HEK293 (cell line): ENCODE results near the gene UST.
"Not testable (repeated sequence)": the region's sequence is repeated elsewhere in the genome, so short reads cannot be mapped to it uniquely, and the experiment has no call there.

Source experiments
- CTCF ChIA-PET: fragments of 350-600 bp; formaldehyde crosslinking; extraction: SDS; loops from one replicate; lab custom pipeline; 2021; ENCODE audit warnings: antibody characterized with exemption; lab: Yijun Ruan, JAX
- POLR2A ChIA-PET: fragments of 300-600 bp; formaldehyde crosslinking; extraction: SDS; loops from one replicate; lab custom pipeline; 2020; ENCODE audit warnings: antibody characterized with exemption, inconsistent platforms; lab: Yijun Ruan, JAX
- H3K27ac ChIP-seq: fragments of 200-500 bp; sonication (Bioruptor generic); 2 replicates; pipeline ENCODE4 v1.5.1; 2014; ENCODE audit warnings: low read depth, low read length, control low read depth, inconsistent platforms; ENCODE audit errors: extremely low read depth
- H3K36me3 ChIP-seq, 2 experiments: fragments of 200-500 bp in 1 of 2; sonication (Bioruptor generic) in 1 of 2; 1 replicate in 1 of 2; 2 replicates in 1 of 2; pipeline ENCODE4 v1.5.1; 2014 to 2017; ENCODE audit warnings: inconsistent platforms in 2 of 2, low read length in 2 of 2; ENCODE audit not compliant: control insufficient read depth in 2 of 2, insufficient read depth in 1 of 2
- H3K4me1 ChIP-seq: fragments of 200-500 bp; sonication (Bioruptor generic); 2 replicates; pipeline ENCODE4 v1.5.1; 2014; ENCODE audit warnings: mild to moderate bottlenecking, low read length, inconsistent platforms; ENCODE audit not compliant: control insufficient read depth, insufficient read depth
- H3K4me3 ChIP-seq: 2 replicates; pipeline ENCODE4 v1.5.1; 2011; ENCODE audit warnings: low read depth, mild to moderate bottlenecking, control low read depth, low read length, moderate library complexity
- H3K9me3 ChIP-seq: fragments of 200-500 bp; sonication (Bioruptor generic); 2 replicates; pipeline ENCODE4 v1.5.1; 2014; ENCODE audit warnings: low read depth, low read length, inconsistent platforms; ENCODE audit not compliant: control insufficient read depth, insufficient read depth
- MYNN ChIP-seq: fragments of 450-650 bp; formaldehyde crosslinking; IDR thresholded peaks from 2 replicates; pipeline ENCODE4 v1.5.1; 2016; ENCODE audit warnings: missing biosample characterization, missing genetic modification characterization, borderline replicate concordance
- OSR2 ChIP-seq: fragments of 450-650 bp; formaldehyde crosslinking; IDR thresholded peaks from 2 replicates; pipeline ENCODE4 v1.5.1; 2016; ENCODE audit warnings: missing biosample characterization, missing genetic modification characterization
- OVOL3 ChIP-seq: fragments of 450-650 bp; formaldehyde crosslinking; IDR thresholded peaks from 2 replicates; pipeline ENCODE4 v1.5.1; 2016; ENCODE audit warnings: missing biosample characterization, missing genetic modification characterization
- SP7 ChIP-seq: fragments of 450-650 bp; formaldehyde crosslinking; IDR thresholded peaks from 2 replicates; pipeline ENCODE4 v1.5.1; 2016; ENCODE audit warnings: missing biosample characterization, missing genetic modification characterization
- ZBTB11 ChIP-seq: fragments of 450-650 bp; formaldehyde crosslinking; conservative IDR thresholded peaks from 2 replicates; pipeline ENCODE4 v1.5.1; 2016; ENCODE audit warnings: low read depth, missing biosample characterization, missing genetic modification characterization
- ZBTB20 ChIP-seq: fragments of 450-650 bp; formaldehyde crosslinking; IDR thresholded peaks from 2 replicates; pipeline ENCODE4 v1.5.1; 2016; ENCODE audit warnings: missing biosample characterization, missing genetic modification characterization
- ZBTB7A ChIP-seq: fragments of 450-650 bp; formaldehyde crosslinking; IDR thresholded peaks from 2 replicates; pipeline ENCODE4 v1.5.1; 2016; ENCODE audit warnings: low read depth, missing biosample characterization, missing genetic modification characterization
- ZBTB8A ChIP-seq: fragments of 450-650 bp; formaldehyde crosslinking; IDR thresholded peaks from 2 replicates; pipeline ENCODE4 v1.5.1; 2016; ENCODE audit warnings: missing biosample characterization, missing genetic modification characterization
- ZFHX2 ChIP-seq: fragments of 450-650 bp; formaldehyde crosslinking; conservative IDR thresholded peaks from 2 replicates; pipeline ENCODE4 v1.5.1; 2016; ENCODE audit warnings: missing biosample characterization, missing genetic modification characterization
- ZNF184 ChIP-seq: fragments of 450-650 bp; IDR thresholded peaks from 2 replicates; pipeline ENCODE4 v1.5.1; 2018; ENCODE audit warnings: missing biosample characterization, mild to moderate bottlenecking, missing genetic modification characterization
- ZNF2 ChIP-seq: fragments of 450-650 bp; formaldehyde crosslinking; IDR thresholded peaks from 2 replicates; pipeline ENCODE4 v1.5.1; 2016; ENCODE audit warnings: missing biosample characterization, missing genetic modification characterization
- ZNF23 ChIP-seq: fragments of 450-650 bp; formaldehyde crosslinking; IDR thresholded peaks from 2 replicates; pipeline ENCODE4 v1.5.1; 2016; ENCODE audit warnings: missing biosample characterization, missing genetic modification characterization, borderline replicate concordance
- ZNF501 ChIP-seq: fragments of 450-650 bp; formaldehyde crosslinking; IDR thresholded peaks from 2 replicates; pipeline ENCODE4 v1.5.1; 2016; ENCODE audit warnings: missing biosample characterization, missing genetic modification characterization
- ZNF571 ChIP-seq: fragments of 450-650 bp; formaldehyde crosslinking; IDR thresholded peaks from 2 replicates; pipeline ENCODE4 v1.5.0; 2017; ENCODE audit warnings: missing biosample characterization, missing genetic modification characterization
- ZNF600 ChIP-seq: fragments of 450-650 bp; formaldehyde crosslinking; IDR thresholded peaks from 2 replicates; pipeline ENCODE4 v1.5.1; 2016; ENCODE audit warnings: missing biosample characterization, missing genetic modification characterization
- ZNF645 ChIP-seq: fragments of 450-650 bp; formaldehyde crosslinking; IDR thresholded peaks from 2 replicates; pipeline ENCODE4; 2016; ENCODE audit warnings: missing biosample characterization, missing genetic modification characterization
- ZNF670 ChIP-seq: fragments of 450-650 bp; formaldehyde crosslinking; IDR thresholded peaks from 2 replicates; pipeline ENCODE4 v1.5.1; 2016; ENCODE audit warnings: missing biosample characterization, missing genetic modification characterization, low read depth
- ZNF747 ChIP-seq: fragments of 450-650 bp; formaldehyde crosslinking; IDR thresholded peaks from 2 replicates; pipeline ENCODE4 v1.5.1; 2016; ENCODE audit warnings: missing biosample characterization, missing genetic modification characterization
- TF ChIP-seq, protein P1 (sequence below): fragments of 450-650 bp; formaldehyde crosslinking; IDR thresholded peaks from 2 replicates; pipeline ENCODE4 v1.5.1; 2016; ENCODE audit warnings: missing biosample characterization, missing genetic modification characterization
- TF ChIP-seq, protein P2 (sequence below): fragments of 450-650 bp; formaldehyde crosslinking; IDR thresholded peaks from 2 replicates; pipeline ENCODE4 v1.5.1; 2017; ENCODE audit warnings: missing biosample characterization, missing genetic modification characterization

UST gene

DNA sequence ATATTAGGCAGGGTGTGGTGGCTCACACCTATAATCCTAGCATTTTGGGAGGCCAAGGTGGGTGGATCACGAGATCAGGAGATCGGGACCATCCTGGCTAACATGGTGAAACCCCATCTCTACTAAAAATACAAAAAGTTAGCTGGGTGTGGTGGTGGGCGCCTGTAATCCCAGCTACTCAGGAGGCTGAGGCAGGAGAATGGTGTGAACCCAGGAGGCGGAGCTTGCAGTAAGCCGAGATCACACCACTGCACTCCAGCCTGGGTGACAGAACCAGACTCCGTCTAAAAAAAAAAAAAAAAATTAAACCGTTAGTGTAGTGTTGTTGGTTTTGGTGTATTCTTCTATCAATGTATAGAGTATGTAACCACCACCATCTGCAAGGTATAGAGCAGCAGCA lies 133.9 kb downstream of the UST start:
- H3K4me1 ChIP-seq, H3K27ac ChIP-seq, POLR2A ChIA-PET: not testable (repeated sequence)

DNA sequence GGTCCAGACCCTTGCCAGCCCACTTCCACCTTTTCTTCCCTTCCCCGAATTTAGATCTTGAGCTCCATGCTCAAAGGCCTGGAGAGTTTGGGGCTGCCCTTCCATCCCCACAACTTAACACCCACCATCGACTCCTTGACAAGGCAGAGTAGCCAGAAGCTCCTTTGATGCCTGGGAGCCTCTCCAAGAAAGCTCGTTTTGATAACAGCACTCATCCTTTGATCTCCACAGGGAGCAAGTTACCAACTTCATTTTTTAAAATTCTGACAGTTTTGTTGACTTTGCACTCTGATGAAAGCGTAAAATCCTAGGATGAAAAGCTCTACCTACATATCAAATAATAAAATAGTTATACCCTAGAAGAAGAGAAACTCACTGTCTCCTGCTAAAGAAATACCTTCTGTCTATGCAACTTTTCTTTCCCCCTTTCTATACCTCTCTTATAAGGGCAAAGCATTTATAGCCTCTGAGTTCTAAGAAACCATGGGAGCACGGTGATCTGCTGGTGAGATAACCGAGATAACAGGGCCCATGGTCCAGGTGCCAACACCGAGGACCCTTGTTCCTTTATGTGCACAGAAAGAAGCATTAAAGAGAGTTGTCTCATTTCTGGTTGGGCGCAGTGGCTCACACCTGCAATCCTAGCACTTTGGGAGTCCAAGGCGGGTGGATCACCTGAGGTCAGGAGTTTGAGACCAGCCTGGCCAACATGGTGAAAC lies 134.9 kb downstream of the UST start:
- TF ChIP-seq ZFHX2 (tag by site-specific recombination), result no peak
- TF ChIP-seq ZBTB20 (tag by site-specific recombination), result no peak
- no peak for TF ChIP-seq ZNF645 (tag by site-specific recombination)
- TF ChIP-seq ZBTB8A (tag by site-specific recombination), result no peak
- no peak for TF ChIP-seq ZNF23 (tag by site-specific recombination)
- TF ChIP-seq ZBTB11 (tag by site-specific recombination), result no peak
- Histone ChIP-seq H3K9me3 (no peaks in the 10 kb centered on the region), H3K36me3 (no peaks in the 10 kb centered on the region), H3K4me1 (peaks cover 4% of the 10 kb centered on the region; the same call in 1 of the 2 replicates), H3K27ac (no peak overlapping the region), H3K4me3 (no peak overlapping the region)
- ChIA-PET CTCF (no interaction called here), POLR2A (no interaction called here)

More for the DNA sequence above, 133.9 kb downstream of the UST start:
- H3K36me3 ChIP-seq, H3K9me3 ChIP-seq, CTCF ChIA-PET, H3K4me3 ChIP-seq: not testable (repeated sequence)
- TF ChIP-seq, protein P1, sequence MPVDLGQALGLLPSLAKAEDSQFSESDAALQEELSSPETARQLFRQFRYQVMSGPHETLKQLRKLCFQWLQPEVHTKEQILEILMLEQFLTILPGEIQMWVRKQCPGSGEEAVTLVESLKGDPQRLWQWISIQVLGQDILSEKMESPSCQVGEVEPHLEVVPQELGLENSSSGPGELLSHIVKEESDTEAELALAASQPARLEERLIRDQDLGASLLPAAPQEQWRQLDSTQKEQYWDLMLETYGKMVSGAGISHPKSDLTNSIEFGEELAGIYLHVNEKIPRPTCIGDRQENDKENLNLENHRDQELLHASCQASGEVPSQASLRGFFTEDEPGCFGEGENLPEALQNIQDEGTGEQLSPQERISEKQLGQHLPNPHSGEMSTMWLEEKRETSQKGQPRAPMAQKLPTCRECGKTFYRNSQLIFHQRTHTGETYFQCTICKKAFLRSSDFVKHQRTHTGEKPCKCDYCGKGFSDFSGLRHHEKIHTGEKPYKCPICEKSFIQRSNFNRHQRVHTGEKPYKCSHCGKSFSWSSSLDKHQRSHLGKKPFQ (tag by site-specific recombination), result peak; percentile 90

DNA sequence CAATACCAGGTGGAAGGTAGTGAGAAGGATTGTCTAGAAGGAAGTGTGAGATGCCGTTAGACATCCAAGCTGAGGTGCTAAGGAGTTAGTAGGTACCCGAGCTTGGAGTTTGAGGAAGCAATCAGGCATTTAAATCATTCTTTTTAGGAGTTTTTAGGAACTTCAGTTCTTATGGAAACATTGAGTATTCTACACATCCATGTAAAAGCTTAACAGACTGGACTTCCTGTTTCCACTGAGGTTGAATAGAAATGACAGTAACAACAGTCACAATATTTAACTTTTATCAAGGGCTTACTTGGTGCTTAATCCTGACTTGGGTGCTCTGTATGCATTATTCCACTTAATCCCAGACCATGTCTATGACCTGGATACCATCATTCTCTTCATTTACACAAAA lies 136.4 kb downstream of the UST start:
- no peaks in the 10 kb centered on the region for H3K36me3 ChIP-seq
- ChIA-PET CTCF (interaction anchor here (0.6 kb wide), 1 partner anchor 1011 kb away, joined by 4 read pairs; no protein-coding TSS in a partner anchor), POLR2A (no interaction called here)
- no peak overlapping the region for H3K4me3 ChIP-seq
- H3K27ac ChIP-seq, result no peak overlapping the region
- H3K9me3 ChIP-seq, result no peaks in the 10 kb centered on the region
- peaks cover 4% of the 10 kb centered on the region; the same call in 1 of the 2 replicates for H3K4me1 ChIP-seq
- TF ChIP-seq OSR2 (tag by site-specific recombination) (no peak), ZNF670 (tag by site-specific recombination) (no peak), ZBTB7A (tag by site-specific recombination) (no peak), ZNF747 (tag by site-specific recombination) (no peak), ZNF501 (tag by site-specific recombination) (no peak), ZNF184 (tag by site-specific recombination) (no peak), ZBTB8A (tag by site-specific recombination) (no peak), ZNF600 (no peak), ZNF571 (tag by site-specific recombination) (no peak), ZNF2 (no peak), OVOL3 (tag by site-specific recombination) (no peak), MYNN (tag by site-specific recombination) (no peak), SP7 (no peak)
- TF ChIP-seq, protein P2, sequence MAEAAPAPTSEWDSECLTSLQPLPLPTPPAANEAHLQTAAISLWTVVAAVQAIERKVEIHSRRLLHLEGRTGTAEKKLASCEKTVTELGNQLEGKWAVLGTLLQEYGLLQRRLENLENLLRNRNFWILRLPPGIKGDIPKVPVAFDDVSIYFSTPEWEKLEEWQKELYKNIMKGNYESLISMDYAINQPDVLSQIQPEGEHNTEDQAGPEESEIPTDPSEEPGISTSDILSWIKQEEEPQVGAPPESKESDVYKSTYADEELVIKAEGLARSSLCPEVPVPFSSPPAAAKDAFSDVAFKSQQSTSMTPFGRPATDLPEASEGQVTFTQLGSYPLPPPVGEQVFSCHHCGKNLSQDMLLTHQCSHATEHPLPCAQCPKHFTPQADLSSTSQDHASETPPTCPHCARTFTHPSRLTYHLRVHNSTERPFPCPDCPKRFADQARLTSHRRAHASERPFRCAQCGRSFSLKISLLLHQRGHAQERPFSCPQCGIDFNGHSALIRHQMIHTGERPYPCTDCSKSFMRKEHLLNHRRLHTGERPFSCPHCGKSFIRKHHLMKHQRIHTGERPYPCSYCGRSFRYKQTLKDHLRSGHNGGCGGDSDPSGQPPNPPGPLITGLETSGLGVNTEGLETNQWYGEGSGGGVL (tag by site-specific recombination), result no peak
